Keratinocyte (primary cell): ENCODE results near the gene SMPDL3A. TPM values are rescaled to one million over a fixed set of nuclear protein-coding genes. Genes with fewer than 3 reads are reported as not detected.
A peak's percentile ranks its signal among the peaks of the same experiment; 100 is the strongest.

Source experiments
- DNase-seq: peaks from one replicate; pipeline ENCODE4 v3.0.0-alpha.2; 2011; ENCODE audit warnings: low read depth, missing footprints, low spot score
- FAIRE-seq: peaks from 2 replicates; lab custom pipeline; 2011; peaks lifted over from hg19 to GRCh38; lab: Jason Lieb, UNC
- H2AFZ ChIP-seq: 2 replicates; pipeline ENCODE4 v1.6.0; 2012; ENCODE audit warnings: low read length, control low read depth, inconsistent platforms; ENCODE audit not compliant: control insufficient read depth
- H3K27ac ChIP-seq: 2 replicates; pipeline ENCODE4 v1.5.1; 2011; ENCODE audit warnings: low read length; ENCODE audit not compliant: control insufficient read depth, insufficient read depth
- H3K27me3 ChIP-seq: 3 replicates; pipeline ENCODE4 v1.6.0; 2011; ENCODE audit warnings: low read length; ENCODE audit not compliant: control insufficient read depth, insufficient read depth; ENCODE audit errors: extremely low read depth
- H3K36me3 ChIP-seq, 2 experiments: 2 replicates in 1 of 2; 3 replicates in 1 of 2; pipeline ENCODE4 v1.5.1; 2011; ENCODE audit warnings: low read length in 2 of 2, mild to moderate bottlenecking in 1 of 2; ENCODE audit not compliant: control insufficient read depth in 2 of 2, insufficient read depth in 2 of 2; ENCODE audit errors: extremely low read depth in 1 of 2
- H3K4me1 ChIP-seq: 3 replicates; pipeline ENCODE4 v1.5.1; 2011; ENCODE audit warnings: low read length; ENCODE audit not compliant: control insufficient read depth, insufficient read depth; ENCODE audit errors: extremely low read depth
- H3K4me2 ChIP-seq: 3 replicates; pipeline ENCODE4 v1.6.0; 2011; ENCODE audit warnings: low read depth, low read length; ENCODE audit not compliant: control insufficient read depth, insufficient read depth; ENCODE audit errors: extremely low read depth
- H3K4me3 ChIP-seq, 3 experiments: fragments of 200-600 bp in 1 of 3; sonication (generic) in 1 of 3; 2 replicates in 2 of 3; 3 replicates in 1 of 3; pipeline ENCODE4 v1.5.1; 2011 to 2016; ENCODE audit warnings: low read length in 3 of 3, mild to moderate bottlenecking in 3 of 3, control low read depth in 2 of 3, inconsistent platforms in 1 of 3, low read depth in 1 of 3, mixed read lengths in 1 of 3, mixed run types in 1 of 3, moderate library complexity in 1 of 3; ENCODE audit not compliant: control insufficient read depth in 2 of 3, insufficient read depth in 2 of 3; ENCODE audit errors: extremely low read depth in 1 of 3
- H3K79me2 ChIP-seq: 2 replicates; pipeline ENCODE4 v1.6.0; 2012; ENCODE audit warnings: low read length; ENCODE audit not compliant: control insufficient read depth, insufficient read depth
- H3K9ac ChIP-seq: 3 replicates; pipeline ENCODE4 v1.6.0; 2011; ENCODE audit warnings: low read length; ENCODE audit not compliant: control insufficient read depth, insufficient read depth; ENCODE audit errors: extremely low read depth
- H3K9me1 ChIP-seq: 3 replicates; pipeline ENCODE4 v1.6.0; 2011; ENCODE audit warnings: low read length; ENCODE audit not compliant: control insufficient read depth, insufficient read depth; ENCODE audit errors: extremely low read depth
- H3K9me3 ChIP-seq: 2 replicates; pipeline ENCODE4 v1.5.1; 2012; ENCODE audit warnings: low read depth, low read length; ENCODE audit not compliant: control insufficient read depth
- H4K20me1 ChIP-seq: 3 replicates; pipeline ENCODE4 v1.6.0; 2011; ENCODE audit warnings: low read length; ENCODE audit not compliant: control insufficient read depth, insufficient read depth; ENCODE audit errors: extremely low read depth
- EZH2 ChIP-seq: IDR thresholded peaks from one replicate; pipeline ENCODE4 v1.6.1; 2012; ENCODE audit warnings: inconsistent platforms, mild to moderate bottlenecking, low read length, moderate library complexity
- dilution Hi-C: fragments of 300-500 bp; cut with MboI; formaldehyde crosslinking; loops from one replicate; pipeline ENCODE4 v1.7.0; 2020; ENCODE audit warnings: low sequenced_read_pairs; ENCODE audit not compliant: extremely low pct_ligation_motif_present
- polyA plus RNA-seq, 5 experiments: library from polyadenylated mRNA; depleted of rRNA in 3 of 5; stranded (reverse) in 3 of 5; stranded (forward) in 1 of 5; unstranded in 1 of 5; fragments of >200 nt; gene quantifications; 1 replicate in 1 of 5; 2 replicates in 3 of 5; 3 replicates in 1 of 5; pipeline versions ENCODE4 v1.2.1 to v1.2.3, GENCODE V29; 2011 to 2012; ENCODE audit warnings: missing spikeins in 2 of 5, low read depth in 1 of 5, low replicate concordance in 1 of 5
- TF ChIP-seq, protein P1 (sequence below), 3 experiments: IDR thresholded peaks in 1 of 3; conservative IDR thresholded peaks in 1 of 3; optimal IDR thresholded peaks in 1 of 3; 2 replicates in 2 of 3; 3 replicates in 1 of 3; pipeline versions ENCODE3 to v1.5.1; 2011; ENCODE audit warnings: low read length in 3 of 3, mild to moderate bottlenecking in 3 of 3, moderate library complexity in 2 of 3, control low read depth in 1 of 3, inconsistent platforms in 1 of 3; ENCODE audit not compliant: insufficient read depth in 2 of 3; ENCODE audit errors: extremely low read depth in 1 of 3

Gene SMPDL3A
- polyA plus RNA-seq, 1 donor (not counting 4 experiments of a cell fraction or from before 2014, with no cell fraction given): 10.8 TPM

DNA sequence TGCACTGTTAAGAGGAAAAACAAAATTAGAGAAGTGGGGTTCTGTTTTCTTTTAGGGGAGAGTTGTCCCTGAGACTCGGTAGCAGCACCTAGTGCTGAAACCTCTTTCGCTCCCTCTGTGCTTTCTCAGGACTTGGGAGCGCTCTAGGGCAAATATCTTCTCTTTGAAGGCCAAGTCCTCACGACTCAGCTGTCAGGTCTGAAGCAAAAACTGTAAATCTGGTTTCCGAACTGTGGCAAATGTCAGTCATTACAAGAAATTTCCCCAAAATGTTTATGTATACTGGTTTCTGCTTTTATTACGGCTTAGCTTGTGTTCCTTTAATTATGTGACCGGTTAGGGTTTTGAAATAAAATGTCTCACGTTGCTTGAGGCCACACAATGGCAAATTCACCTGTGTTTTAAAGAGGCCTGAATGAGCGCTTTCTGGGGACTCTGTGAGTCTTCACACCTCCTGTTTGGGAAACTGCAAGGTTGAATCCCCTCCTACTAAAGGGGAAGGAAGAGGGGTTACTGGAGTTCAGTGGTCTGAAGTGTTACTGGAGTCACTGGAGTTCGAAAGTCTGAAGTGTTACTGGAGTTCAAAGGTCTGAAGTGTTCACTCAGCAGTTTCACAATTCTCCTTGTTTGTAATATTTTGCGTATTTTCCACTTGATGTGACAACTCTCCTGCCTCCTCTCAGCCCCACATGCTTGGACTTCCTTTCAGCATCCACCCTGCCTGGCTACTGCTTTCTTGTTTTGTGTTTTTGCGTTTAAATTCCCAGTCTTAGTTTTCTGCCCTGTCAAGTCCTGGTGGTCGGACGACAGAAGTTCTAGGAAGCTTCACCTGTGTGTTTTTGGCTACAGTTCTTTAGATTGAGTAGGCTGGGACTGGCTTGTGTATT is 1.6 kb downstream of the SMPDL3A start:
- Histone ChIP-seq H3K4me1 (peaks cover 28% of the 10 kb centered on the region), H3K9ac (peak overlapping the region; percentile 89), H3K36me3 (no peaks in the 10 kb centered on the region), H3K27me3 (no peaks in the 10 kb centered on the region), H3K27ac (peak overlapping the region; percentile 89), H3K79me2 (no peaks in the 10 kb centered on the region), H3K9me1 (no peaks in the 10 kb centered on the region), H3K4me3 (peak overlapping the region; percentile 70 to 88 (median 75)), H3K4me2 (peak overlapping the region; percentile 81), H3K9me3 (no peaks in the 10 kb centered on the region), H2AFZ (peak overlapping the region; percentile 99), H4K20me1 (no peaks in the 10 kb centered on the region)
- FAIRE-seq: peak; percentile 41
- DNase-seq: no peak
- dilution Hi-C loops: no loop called here
- no peak for TF ChIP-seq EZH2
- TF ChIP-seq, protein P1, sequence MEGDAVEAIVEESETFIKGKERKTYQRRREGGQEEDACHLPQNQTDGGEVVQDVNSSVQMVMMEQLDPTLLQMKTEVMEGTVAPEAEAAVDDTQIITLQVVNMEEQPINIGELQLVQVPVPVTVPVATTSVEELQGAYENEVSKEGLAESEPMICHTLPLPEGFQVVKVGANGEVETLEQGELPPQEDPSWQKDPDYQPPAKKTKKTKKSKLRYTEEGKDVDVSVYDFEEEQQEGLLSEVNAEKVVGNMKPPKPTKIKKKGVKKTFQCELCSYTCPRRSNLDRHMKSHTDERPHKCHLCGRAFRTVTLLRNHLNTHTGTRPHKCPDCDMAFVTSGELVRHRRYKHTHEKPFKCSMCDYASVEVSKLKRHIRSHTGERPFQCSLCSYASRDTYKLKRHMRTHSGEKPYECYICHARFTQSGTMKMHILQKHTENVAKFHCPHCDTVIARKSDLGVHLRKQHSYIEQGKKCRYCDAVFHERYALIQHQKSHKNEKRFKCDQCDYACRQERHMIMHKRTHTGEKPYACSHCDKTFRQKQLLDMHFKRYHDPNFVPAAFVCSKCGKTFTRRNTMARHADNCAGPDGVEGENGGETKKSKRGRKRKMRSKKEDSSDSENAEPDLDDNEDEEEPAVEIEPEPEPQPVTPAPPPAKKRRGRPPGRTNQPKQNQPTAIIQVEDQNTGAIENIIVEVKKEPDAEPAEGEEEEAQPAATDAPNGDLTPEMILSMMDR (optimal IDR thresholded peaks at IDR 0.05 in 1 of 3, IDR thresholded peaks at IDR 0.05 in 1 of 3, conservative IDR thresholded peaks at IDR 0.05 in 1 of 3; ENCODE audit: extremely low read depth in 1 of 3, insufficient read depth in 2 of 3, low read length in 3 of 3): no peak

DNA sequence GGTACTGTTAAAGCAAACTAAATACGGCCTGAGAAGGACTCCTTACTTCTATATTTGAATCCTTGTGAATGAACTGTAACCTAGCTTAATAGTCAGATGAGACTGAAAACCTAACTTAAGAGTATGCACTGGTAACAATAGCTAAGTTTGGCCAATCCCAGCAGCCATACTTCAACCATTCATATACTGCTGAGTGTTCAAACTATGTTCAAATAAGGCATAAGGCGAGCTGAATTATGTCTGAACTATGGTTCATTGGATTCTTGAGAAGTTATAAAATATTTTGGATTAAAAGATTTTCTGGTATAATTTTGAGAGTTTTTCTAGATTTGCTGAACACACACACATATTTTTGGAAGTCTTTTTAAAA is 2.2 kb downstream of the SMPDL3A start:
- Histone ChIP-seq H2AFZ (peak overlapping the region; percentile 99), H3K4me1 (peaks cover 28% of the 10 kb centered on the region), H3K9me1 (no peaks in the 10 kb centered on the region), H3K36me3 (no peaks in the 10 kb centered on the region), H3K4me3 (peak overlapping the region in 1 of 3 experiments; percentile 88), H3K27me3 (no peaks in the 10 kb centered on the region), H3K27ac (peak overlapping the region; percentile 89), H3K4me2 (peak overlapping the region; percentile 81), H3K79me2 (no peaks in the 10 kb centered on the region), H4K20me1 (no peaks in the 10 kb centered on the region), H3K9me3 (no peaks in the 10 kb centered on the region), H3K9ac (peak overlapping the region; percentile 89)
- dilution Hi-C loops: no loop called here
- TF ChIP-seq EZH2: no peak
- TF ChIP-seq, protein P1 (optimal IDR thresholded peaks at IDR 0.05 in 1 of 3, IDR thresholded peaks at IDR 0.05 in 1 of 3, conservative IDR thresholded peaks at IDR 0.05 in 1 of 3; ENCODE audit: extremely low read depth in 1 of 3, insufficient read depth in 2 of 3, low read length in 3 of 3): no peak
- no peak for DNase-seq
- FAIRE-seq: no peak
